Mesendoderm (in vitro differentiated cells): ENCODE data around the gene NTNG1.
A peak's percentile ranks its signal among the peaks of the same experiment; 100 is the strongest.

Experiments used
- DNase-seq: peaks from one replicate; pipeline ENCODE4 v3.0.0; 2013
- H2AK5ac ChIP-seq: 2 replicates; pipeline ENCODE4 v1.6.1; 2013; ENCODE audit warnings: low read length, inconsistent platforms
- H2BK120ac ChIP-seq: 2 replicates; pipeline ENCODE4 v1.6.1; 2013; ENCODE audit warnings: low read depth, mild to moderate bottlenecking, low read length, moderate library complexity, mixed read lengths
- H2BK15ac ChIP-seq: replicated peaks from 2 replicates; pipeline ENCODE4 v1.6.1; 2013; ENCODE audit warnings: low read depth, mild to moderate bottlenecking, moderate library complexity
- H2BK5ac ChIP-seq: 2 replicates; pipeline ENCODE4 v1.6.1; 2013; ENCODE audit warnings: low read length, inconsistent platforms
- H3K18ac ChIP-seq: 2 replicates; pipeline ENCODE4 v1.6.1; 2013; ENCODE audit warnings: mild to moderate bottlenecking, low read length, mixed read lengths
- H3K23ac ChIP-seq: one replicate; pipeline ENCODE4 v1.6.1; 2013; ENCODE audit warnings: low read length
- H3K27ac ChIP-seq: 2 replicates; pipeline ENCODE4 v1.5.1; 2013; ENCODE audit warnings: low read depth, mild to moderate bottlenecking, inconsistent platforms, low read length, moderate library complexity
- H3K27me3 ChIP-seq: 2 replicates; pipeline ENCODE4 v1.6.1; 2013; ENCODE audit warnings: low read length, control low read depth, mild to moderate bottlenecking, inconsistent platforms; ENCODE audit not compliant: insufficient read depth, poor library complexity
- H3K36me3 ChIP-seq: 2 replicates; pipeline ENCODE4 v1.6.1; 2013; ENCODE audit warnings: low read length, inconsistent platforms; ENCODE audit not compliant: control insufficient read depth, insufficient read depth
- H3K4ac ChIP-seq: one replicate; pipeline ENCODE4 v1.6.1; 2013; ENCODE audit warnings: low read depth, mild to moderate bottlenecking, low read length, moderate library complexity
- H3K4me1 ChIP-seq: 2 replicates; pipeline ENCODE4 v1.6.1; 2013; ENCODE audit warnings: low read depth, low read length, inconsistent platforms; ENCODE audit not compliant: control insufficient read depth
- H3K4me2 ChIP-seq: 2 replicates; pipeline ENCODE4 v1.6.1; 2013; ENCODE audit warnings: low read length
- H3K4me3 ChIP-seq: 2 replicates; pipeline ENCODE4 v1.5.1; 2013; ENCODE audit warnings: mild to moderate bottlenecking, low read length
- H3K56ac ChIP-seq: one replicate; pipeline ENCODE4 v1.6.1; 2013; ENCODE audit warnings: low read length
- H3K79me1 ChIP-seq: 2 replicates; pipeline ENCODE4 v1.6.1; 2013; ENCODE audit warnings: low read length, inconsistent platforms
- H3K79me2 ChIP-seq: 2 replicates; pipeline ENCODE4 v1.6.1; 2013; ENCODE audit warnings: mild to moderate bottlenecking, low read length; ENCODE audit not compliant: control insufficient read depth, insufficient read depth
- H3K9ac ChIP-seq: 2 replicates; pipeline ENCODE4 v1.6.1; 2013; ENCODE audit warnings: low read length, inconsistent platforms
- H4K5ac ChIP-seq: one replicate; pipeline ENCODE4 v1.6.1; 2013; ENCODE audit warnings: low read length
- H4K8ac ChIP-seq: one replicate; pipeline ENCODE4 v1.6.1; 2013; ENCODE audit warnings: low read depth, mild to moderate bottlenecking, control low read depth, low read length, moderate library complexity
- WGBS: extraction: QIAGEN DNeasy Blood & Tissue Kit; methylation state at CpG from one replicate; pipeline ENCODE4 v1.1.7; 2013; ENCODE audit warnings: low lambda C conversion rate, missing lambda C conversion rate; ENCODE audit not compliant: insufficient coverage; ENCODE audit errors: extremely low coverage; 5-methylcytosine and 5-hydroxymethylcytosine counted together

Gene NTNG1

GRCh38 chr1:107514841-107515240, 374.0 kb downstream of the NTNG1 start:
- Histone ChIP-seq H2BK120ac (no peak overlapping the region), H3K18ac (no peak overlapping the region), H3K27ac (no peak overlapping the region), H2AK5ac (no peak overlapping the region), H2BK5ac (no peak overlapping the region), H3K27me3 (no peaks in the 10 kb centered on the region), H3K79me1 (no peaks in the 10 kb centered on the region), H3K23ac (no peak overlapping the region), H4K5ac (no peak overlapping the region), H2BK15ac (no peak overlapping the region), H3K4me2 (no peak overlapping the region), H3K4ac (no peak overlapping the region), H3K9ac (no peak overlapping the region), H4K8ac (no peak overlapping the region), H3K36me3 (no peaks in the 10 kb centered on the region), H3K79me2 (no peaks in the 10 kb centered on the region), H3K56ac (no peak overlapping the region), H3K4me1 (no peaks in the 10 kb centered on the region), H3K4me3 (no peak overlapping the region)
- WGBS = no CpG with 5 or more reads among the region's 3 CpGs
- no peak for DNase-seq

- Histone ChIP-seq H3K4me1 (no peaks in the 10 kb centered on the region), H3K27me3 (no peaks in the 10 kb centered on the region), H3K79me2 (no peaks in the 10 kb centered on the region), H2AK5ac (no peak overlapping the region), H2BK5ac (no peak overlapping the region), H2BK120ac (no peak overlapping the region), H3K4ac (no peak overlapping the region), H3K56ac (no peak overlapping the region), H2BK15ac (no peak overlapping the region), H3K36me3 (no peaks in the 10 kb centered on the region), H3K18ac (no peak overlapping the region), H3K23ac (no peak overlapping the region), H3K9ac (no peak overlapping the region), H4K5ac (no peak overlapping the region), H3K4me2 (no peak overlapping the region), H4K8ac (no peak overlapping the region), H3K27ac (no peak overlapping the region), H3K79me1 (no peaks in the 10 kb centered on the region), H3K4me3 (no peak overlapping the region)
- no peak for DNase-seq
- no CpG with 5 or more reads among the region's 3 CpGs for WGBS
Measured at GRCh38 chr1:107515702-107516101, 374.9 kb downstream of the NTNG1 start.

GRCh38 chr1:107523061-107523460, 382.2 kb downstream of the NTNG1 start:
- peak; percentile 59 for DNase-seq
- H3K9ac ChIP-seq = no peak overlapping the region
- H3K27me3 ChIP-seq = no peaks in the 10 kb centered on the region
- H3K4ac ChIP-seq = no peak overlapping the region
- no peak overlapping the region for H3K56ac ChIP-seq
- H2BK5ac ChIP-seq = no peak overlapping the region
- no peak overlapping the region for H2AK5ac ChIP-seq
- H3K23ac ChIP-seq = no peak overlapping the region
- no peak overlapping the region for H4K8ac ChIP-seq
- H3K4me1 ChIP-seq = peaks cover 11% of the 10 kb centered on the region
- no peak overlapping the region for H2BK120ac ChIP-seq
- H3K18ac ChIP-seq = no peak overlapping the region
- H3K79me2 ChIP-seq = no peaks in the 10 kb centered on the region
- no peak overlapping the region for H2BK15ac ChIP-seq
- no peak overlapping the region for H3K4me2 ChIP-seq
- H3K36me3 ChIP-seq = no peaks in the 10 kb centered on the region
- H3K4me3 ChIP-seq = no peak overlapping the region
- H4K5ac ChIP-seq = no peak overlapping the region
- no peaks in the 10 kb centered on the region for H3K79me1 ChIP-seq
- no peak overlapping the region for H3K27ac ChIP-seq
- WGBS = no CpG with 5 or more reads among the region's 4 CpGs

- H3K36me3 ChIP-seq = no peaks in the 10 kb centered on the region
- H2AK5ac ChIP-seq = no peak overlapping the region
- no peak overlapping the region for H4K8ac ChIP-seq
- no peak overlapping the region for H3K23ac ChIP-seq
- no CpG with 5 or more reads among the region's 4 CpGs for WGBS
- H3K4me2 ChIP-seq = no peak overlapping the region
- no peak overlapping the region for H4K5ac ChIP-seq
- peaks cover 11% of the 10 kb centered on the region for H3K4me1 ChIP-seq
- no peak overlapping the region for H3K18ac ChIP-seq
- DNase-seq = peak; percentile 21
- H3K79me2 ChIP-seq = no peaks in the 10 kb centered on the region
- H3K4ac ChIP-seq = no peak overlapping the region
- H3K9ac ChIP-seq = no peak overlapping the region
- no peaks in the 10 kb centered on the region for H3K79me1 ChIP-seq
- no peak overlapping the region for H3K4me3 ChIP-seq
- no peak overlapping the region for H3K56ac ChIP-seq
- no peak overlapping the region for H2BK5ac ChIP-seq
- no peak overlapping the region for H3K27ac ChIP-seq
- H3K27me3 ChIP-seq = no peaks in the 10 kb centered on the region
- H2BK120ac ChIP-seq = no peak overlapping the region
- H2BK15ac ChIP-seq = no peak overlapping the region
Measured at GRCh38 chr1:107523736-107524135, 382.9 kb downstream of the NTNG1 start.

GRCh38 chr1:107524301-107524700, 383.5 kb downstream of the NTNG1 start:
- no peaks in the 10 kb centered on the region for H3K36me3 ChIP-seq
- peak overlapping the region; percentile 92 for H2BK15ac ChIP-seq
- no peaks in the 10 kb centered on the region for H3K27me3 ChIP-seq
- H2BK5ac ChIP-seq = no peak overlapping the region
- no peak overlapping the region for H3K27ac ChIP-seq
- H3K4me1 ChIP-seq = peaks cover 11% of the 10 kb centered on the region
- H4K5ac ChIP-seq = no peak overlapping the region
- no peak overlapping the region for H3K18ac ChIP-seq
- no peak overlapping the region for H3K4me2 ChIP-seq
- no peak overlapping the region for H2AK5ac ChIP-seq
- peak overlapping the region; percentile 36 for H3K4ac ChIP-seq
- no peaks in the 10 kb centered on the region for H3K79me1 ChIP-seq
- no peak overlapping the region for H3K9ac ChIP-seq
- no CpG with 5 or more reads among the region's 2 CpGs for WGBS
- H2BK120ac ChIP-seq = no peak overlapping the region
- no peaks in the 10 kb centered on the region for H3K79me2 ChIP-seq
- H3K23ac ChIP-seq = no peak overlapping the region
- H3K56ac ChIP-seq = no peak overlapping the region
- no peak overlapping the region for H3K4me3 ChIP-seq
- peak; percentile 7 for DNase-seq
- no peak overlapping the region for H4K8ac ChIP-seq

- Histone ChIP-seq H3K4me2 (no peak overlapping the region), H2AK5ac (no peak overlapping the region), H3K79me2 (no peaks in the 10 kb centered on the region), H2BK5ac (no peak overlapping the region), H3K36me3 (no peaks in the 10 kb centered on the region), H3K79me1 (no peaks in the 10 kb centered on the region), H2BK15ac (no peak overlapping the region), H3K4me3 (no peak overlapping the region), H3K9ac (no peak overlapping the region), H4K5ac (no peak overlapping the region), H2BK120ac (no peak overlapping the region), H3K23ac (no peak overlapping the region), H3K27ac (no peak overlapping the region), H3K56ac (no peak overlapping the region), H3K4ac (no peak overlapping the region), H4K8ac (no peak overlapping the region), H3K18ac (no peak overlapping the region), H3K27me3 (no peaks in the 10 kb centered on the region), H3K4me1 (peaks cover 11% of the 10 kb centered on the region)
- WGBS = no CpG with 5 or more reads among the region's 1 CpG
- peak; percentile 93 for DNase-seq
Measured at GRCh38 chr1:107525145-107525544, 384.3 kb downstream of the NTNG1 start.
